ENCODE results near the gene MEGF9. TPM values are rescaled to one million over a fixed set of nuclear protein-coding genes. Genes with fewer than 3 reads are reported as not detected.
"Not testable (repeated sequence)": the region's sequence is repeated elsewhere in the genome, so short reads cannot be mapped to it uniquely, and the experiment has no call there.

MEGF9 gene
- total RNA-seq, 1 donor from 2014 or later = 23.4 TPM

DNA sequence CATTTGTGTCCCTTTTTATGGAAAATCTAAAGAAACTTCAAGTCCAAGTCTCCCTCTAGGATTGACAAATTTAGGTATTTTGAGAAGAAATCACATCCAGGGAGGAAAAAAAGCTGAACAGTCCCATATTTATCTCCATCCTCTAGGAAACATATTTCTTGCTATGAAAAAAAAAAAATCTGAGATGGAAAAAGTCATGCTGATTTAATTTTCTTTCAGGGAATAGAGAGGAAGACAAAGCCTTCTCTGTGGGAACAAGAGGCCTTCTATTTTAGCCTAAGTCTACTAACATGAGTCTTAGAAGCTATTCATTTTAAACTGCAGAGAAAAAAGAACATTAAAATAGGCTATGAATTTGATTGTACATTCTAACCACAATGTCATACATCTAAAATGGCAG is 71.2 kb downstream of the MEGF9 start:
- Mint-ChIP-seq H3K4me1 (ENCODE audit: low read depth) (peaks cover 36% of the 10 kb centered on the region), H3K9me3 (ENCODE audit: low read depth) (peaks cover 5% of the 10 kb centered on the region), H3K36me3 (ENCODE audit: insufficient read depth) (peaks cover 15% of the 10 kb centered on the region), H3K27me3 (no peaks in the 10 kb centered on the region), H3K4me3 (ENCODE audit: low read depth) (no peak overlapping the region), H3K27ac (no peak overlapping the region)
- no peak for TF ChIP-seq CTCF (IDR thresholded peaks at IDR 0.05; ENCODE audit: unreplicated experiment)
- no peak for DNase-seq (ENCODE audit: low spot score, unreplicated experiment)

DNA sequence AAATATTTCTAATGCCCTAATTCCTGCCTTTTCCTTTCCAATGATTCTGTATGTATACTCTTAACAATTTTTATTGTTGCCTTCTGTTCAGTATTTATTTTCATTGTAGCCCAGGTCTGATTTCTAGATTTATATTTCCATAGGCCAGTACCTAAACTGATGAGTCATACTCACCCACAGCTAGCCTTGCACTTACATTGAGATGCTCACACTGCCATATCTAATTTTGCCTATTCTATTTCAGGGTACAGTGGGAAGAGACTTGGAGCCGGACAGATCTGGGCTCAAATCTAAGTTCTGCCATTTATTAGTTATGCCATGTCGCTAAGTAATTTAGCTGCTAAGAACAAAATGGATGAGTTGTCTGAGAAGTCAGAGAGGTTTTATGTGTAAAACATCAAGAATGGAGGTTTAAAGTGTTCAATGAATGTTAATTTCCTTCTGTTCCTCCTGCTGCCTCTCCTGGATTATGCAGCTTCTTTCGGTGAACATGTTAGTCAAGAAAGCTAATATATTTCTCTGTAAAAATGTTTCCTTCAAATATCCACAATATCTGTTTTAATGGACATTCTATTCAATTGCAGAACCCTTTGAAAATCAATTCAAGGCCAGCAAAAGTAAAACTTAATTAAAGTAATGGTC is 72.0 kb downstream of the MEGF9 start:
- no peak for DNase-seq (ENCODE audit: low spot score, unreplicated experiment)
- Mint-ChIP-seq H3K4me3 (ENCODE audit: low read depth) (no peak overlapping the region), H3K27me3 (no peaks in the 10 kb centered on the region), H3K27ac (peak overlapping the region; percentile 49), H3K4me1 (ENCODE audit: low read depth) (peaks cover 28% of the 10 kb centered on the region), H3K36me3 (ENCODE audit: insufficient read depth) (peaks cover 15% of the 10 kb centered on the region), H3K9me3 (ENCODE audit: low read depth) (peaks cover 5% of the 10 kb centered on the region)
- no peak for TF ChIP-seq CTCF (IDR thresholded peaks at IDR 0.05; ENCODE audit: unreplicated experiment)

- peaks cover 24% of the 10 kb centered on the region for H3K36me3 Mint-ChIP-seq (ENCODE audit: insufficient read depth)
- H3K4me3 Mint-ChIP-seq (ENCODE audit: low read depth); H3K9me3 Mint-ChIP-seq (ENCODE audit: low read depth); DNase-seq (ENCODE audit: low spot score, unreplicated experiment); H3K27me3 Mint-ChIP-seq; H3K27ac Mint-ChIP-seq: not testable (repeated sequence)
- H3K4me1 Mint-ChIP-seq (ENCODE audit: low read depth) = peaks cover 18% of the 10 kb centered on the region
Observed at GRCh38 chr9:120640874-120641273, 73.4 kb downstream of the MEGF9 start.

DNA sequence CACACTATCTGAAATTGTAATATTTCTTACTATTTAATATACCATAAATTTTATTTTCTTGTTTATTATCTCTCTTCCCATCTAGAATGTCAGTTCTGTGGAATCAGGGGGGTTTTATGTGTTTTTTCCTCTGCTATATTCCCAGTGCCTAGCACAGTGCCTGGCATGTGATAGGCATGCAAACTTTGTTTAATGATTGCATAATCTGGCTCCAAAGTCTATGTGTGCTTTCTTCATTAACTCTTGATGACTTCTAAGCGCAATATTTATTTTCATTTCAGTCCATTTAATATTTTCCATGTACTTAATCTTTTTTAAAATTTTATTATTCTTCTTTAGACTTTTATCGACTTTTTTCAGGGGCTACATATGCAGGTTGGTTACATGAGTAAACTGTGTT is 73.9 kb downstream of the MEGF9 start:
- H3K36me3 Mint-ChIP-seq (ENCODE audit: insufficient read depth) = peaks cover 28% of the 10 kb centered on the region
- peaks cover 14% of the 10 kb centered on the region for H3K4me1 Mint-ChIP-seq (ENCODE audit: low read depth)
- no peak for DNase-seq (ENCODE audit: low spot score, unreplicated experiment)
- no peak for TF ChIP-seq CTCF (IDR thresholded peaks at IDR 0.05; ENCODE audit: unreplicated experiment)
- H3K9me3 Mint-ChIP-seq (ENCODE audit: low read depth) = peaks cover 14% of the 10 kb centered on the region
- no peaks in the 10 kb centered on the region for H3K27me3 Mint-ChIP-seq
- H3K27ac Mint-ChIP-seq = no peak overlapping the region
- H3K4me3 Mint-ChIP-seq (ENCODE audit: low read depth) = no peak overlapping the region

- Mint-ChIP-seq H3K27me3 (no peaks in the 10 kb centered on the region), H3K4me3 (ENCODE audit: low read depth) (no peak overlapping the region), H3K27ac (no peak overlapping the region), H3K4me1 (ENCODE audit: low read depth) (peaks cover 5% of the 10 kb centered on the region), H3K9me3 (ENCODE audit: low read depth) (peaks cover 24% of the 10 kb centered on the region), H3K36me3 (ENCODE audit: insufficient read depth) (peaks cover 33% of the 10 kb centered on the region)
- no peak for DNase-seq (ENCODE audit: low spot score, unreplicated experiment)
- TF ChIP-seq CTCF (IDR thresholded peaks at IDR 0.05; ENCODE audit: unreplicated experiment) = no peak
Observed at GRCh38 chr9:120637919-120638318, 76.4 kb downstream of the MEGF9 start.
